Keratinocyte (primary cell): ENCODE results near the gene RBFA. TPM values are rescaled to one million over a fixed set of nuclear protein-coding genes. Genes with fewer than 3 reads are reported as not detected.

ENCODE experiments used
- DNase-seq: peaks from one replicate; pipeline ENCODE4 v3.0.0-alpha.2; 2011; ENCODE audit warnings: low read depth, missing footprints, low spot score
- FAIRE-seq: peaks from 2 replicates; lab custom pipeline; 2011; peaks lifted over from hg19 to GRCh38; lab: Jason Lieb, UNC
- H2AFZ ChIP-seq: 2 replicates; pipeline ENCODE4 v1.6.0; 2012; ENCODE audit warnings: low read length, control low read depth, inconsistent platforms; ENCODE audit not compliant: control insufficient read depth
- H3K27ac ChIP-seq: 2 replicates; pipeline ENCODE4 v1.5.1; 2011; ENCODE audit warnings: low read length; ENCODE audit not compliant: control insufficient read depth, insufficient read depth
- H3K27me3 ChIP-seq: 3 replicates; pipeline ENCODE4 v1.6.0; 2011; ENCODE audit warnings: low read length; ENCODE audit not compliant: control insufficient read depth, insufficient read depth; ENCODE audit errors: extremely low read depth
- H3K36me3 ChIP-seq, 2 experiments: 2 replicates in 1 of 2; 3 replicates in 1 of 2; pipeline ENCODE4 v1.5.1; 2011; ENCODE audit warnings: low read length in 2 of 2, mild to moderate bottlenecking in 1 of 2; ENCODE audit not compliant: control insufficient read depth in 2 of 2, insufficient read depth in 2 of 2; ENCODE audit errors: extremely low read depth in 1 of 2
- H3K4me1 ChIP-seq: 3 replicates; pipeline ENCODE4 v1.5.1; 2011; ENCODE audit warnings: low read length; ENCODE audit not compliant: control insufficient read depth, insufficient read depth; ENCODE audit errors: extremely low read depth
- H3K4me2 ChIP-seq: 3 replicates; pipeline ENCODE4 v1.6.0; 2011; ENCODE audit warnings: low read depth, low read length; ENCODE audit not compliant: control insufficient read depth, insufficient read depth; ENCODE audit errors: extremely low read depth
- H3K4me3 ChIP-seq, 3 experiments: fragments of 200-600 bp in 1 of 3; sonication (generic) in 1 of 3; 2 replicates in 2 of 3; 3 replicates in 1 of 3; pipeline ENCODE4 v1.5.1; 2011 to 2016; ENCODE audit warnings: low read length in 3 of 3, mild to moderate bottlenecking in 3 of 3, control low read depth in 2 of 3, inconsistent platforms in 1 of 3, low read depth in 1 of 3, mixed read lengths in 1 of 3, mixed run types in 1 of 3, moderate library complexity in 1 of 3; ENCODE audit not compliant: control insufficient read depth in 2 of 3, insufficient read depth in 2 of 3; ENCODE audit errors: extremely low read depth in 1 of 3
- H3K79me2 ChIP-seq: 2 replicates; pipeline ENCODE4 v1.6.0; 2012; ENCODE audit warnings: low read length; ENCODE audit not compliant: control insufficient read depth, insufficient read depth
- H3K9ac ChIP-seq: 3 replicates; pipeline ENCODE4 v1.6.0; 2011; ENCODE audit warnings: low read length; ENCODE audit not compliant: control insufficient read depth, insufficient read depth; ENCODE audit errors: extremely low read depth
- H3K9me1 ChIP-seq: 3 replicates; pipeline ENCODE4 v1.6.0; 2011; ENCODE audit warnings: low read length; ENCODE audit not compliant: control insufficient read depth, insufficient read depth; ENCODE audit errors: extremely low read depth
- H3K9me3 ChIP-seq: 2 replicates; pipeline ENCODE4 v1.5.1; 2012; ENCODE audit warnings: low read depth, low read length; ENCODE audit not compliant: control insufficient read depth
- H4K20me1 ChIP-seq: 3 replicates; pipeline ENCODE4 v1.6.0; 2011; ENCODE audit warnings: low read length; ENCODE audit not compliant: control insufficient read depth, insufficient read depth; ENCODE audit errors: extremely low read depth
- CTCF ChIP-seq, 3 experiments: IDR thresholded peaks in 1 of 3; conservative IDR thresholded peaks in 1 of 3; optimal IDR thresholded peaks in 1 of 3; 2 replicates in 2 of 3; 3 replicates in 1 of 3; pipeline versions ENCODE3 to v1.5.1; 2011; ENCODE audit warnings: low read length in 3 of 3, mild to moderate bottlenecking in 3 of 3, moderate library complexity in 2 of 3, control low read depth in 1 of 3, inconsistent platforms in 1 of 3; ENCODE audit not compliant: insufficient read depth in 2 of 3; ENCODE audit errors: extremely low read depth in 1 of 3
- EZH2 ChIP-seq: IDR thresholded peaks from one replicate; pipeline ENCODE4 v1.6.1; 2012; ENCODE audit warnings: inconsistent platforms, mild to moderate bottlenecking, low read length, moderate library complexity
- dilution Hi-C: fragments of 300-500 bp; cut with MboI; formaldehyde crosslinking; loops from one replicate; pipeline ENCODE4 v1.7.0; 2020; ENCODE audit warnings: low sequenced_read_pairs; ENCODE audit not compliant: extremely low pct_ligation_motif_present
- polyA plus RNA-seq, 5 experiments: library from polyadenylated mRNA; depleted of rRNA in 3 of 5; stranded (reverse) in 3 of 5; stranded (forward) in 1 of 5; unstranded in 1 of 5; fragments of >200 nt; gene quantifications; 1 replicate in 1 of 5; 2 replicates in 3 of 5; 3 replicates in 1 of 5; pipeline versions ENCODE4 v1.2.1 to v1.2.3, GENCODE V29; 2011 to 2012; ENCODE audit warnings: missing spikeins in 2 of 5, low read depth in 1 of 5, low replicate concordance in 1 of 5

The RBFA gene
- polyA plus RNA-seq, 1 donor (not counting 4 experiments of a cell fraction or from before 2014, with no cell fraction given), result 30.7 TPM

GRCh38 chr18:80004600-80005342 lies 29.5 kb upstream of the RBFA start:
- no peak for FAIRE-seq

GRCh38 chr18:80006724-80007123 lies 27.5 kb upstream of the RBFA start:
- FAIRE-seq (no peak), DNase-seq (no peak)
- no peak overlapping the region for H3K9ac ChIP-seq
- TF ChIP-seq CTCF (optimal IDR thresholded peaks at IDR 0.05 in 1 of 3, IDR thresholded peaks at IDR 0.05 in 1 of 3, conservative IDR thresholded peaks at IDR 0.05 in 1 of 3; ENCODE audit: extremely low read depth in 1 of 3, insufficient read depth in 2 of 3, low read length in 3 of 3), result no peak
- TF ChIP-seq EZH2, result no peak
- dilution Hi-C loops, result no loop called here
- H3K9me3 ChIP-seq, result no peaks in the 10 kb centered on the region
- no peaks in the 10 kb centered on the region for H3K4me1 ChIP-seq
- no peak overlapping the region for H3K4me2 ChIP-seq
- H3K4me3 ChIP-seq, result no peak overlapping the region
- no peaks in the 10 kb centered on the region for H3K79me2 ChIP-seq
- no peaks in the 10 kb centered on the region for H4K20me1 ChIP-seq
- H3K36me3 ChIP-seq, result no peaks in the 10 kb centered on the region
- no peaks in the 10 kb centered on the region for H3K27me3 ChIP-seq
- no peak overlapping the region for H3K27ac ChIP-seq
- H3K9me1 ChIP-seq, result no peaks in the 10 kb centered on the region
- no peak overlapping the region for H2AFZ ChIP-seq

More at GRCh38 chr18:80004600-80005342, 29.5 kb upstream of the RBFA start:
- DNase-seq, result no peak
- Histone ChIP-seq H3K4me1 (no peaks in the 10 kb centered on the region), H3K4me2 (no peak overlapping the region), H4K20me1 (no peaks in the 10 kb centered on the region), H3K9me3 (peaks cover 3% of the 10 kb centered on the region), H3K36me3 (no peaks in the 10 kb centered on the region), H3K9ac (no peak overlapping the region), H3K79me2 (no peaks in the 10 kb centered on the region), H2AFZ (no peak overlapping the region), H3K27me3 (no peaks in the 10 kb centered on the region), H3K27ac (no peak overlapping the region), H3K9me1 (no peaks in the 10 kb centered on the region), H3K4me3 (no peak overlapping the region)
- dilution Hi-C loops, result no loop called here
- TF ChIP-seq EZH2, result no peak
- TF ChIP-seq CTCF (optimal IDR thresholded peaks at IDR 0.05 in 1 of 3, IDR thresholded peaks at IDR 0.05 in 1 of 3, conservative IDR thresholded peaks at IDR 0.05 in 1 of 3; ENCODE audit: extremely low read depth in 1 of 3, insufficient read depth in 2 of 3, low read length in 3 of 3), result no peak
